ENCODE measurements around the gene BHLHE40. TPM values are rescaled to one million over a fixed set of nuclear protein-coding genes. Genes with fewer than 3 reads are reported as not detected.
A peak's percentile ranks its signal among the peaks of the same experiment; 100 is the strongest.

The BHLHE40 gene
- total RNA-seq, 2 experiments from 2014 or later = 208 to 225 TPM

- ATAC-seq (ENCODE audit: low read depth) (no peak), DNase-seq (no peak)
- peak overlapping the region; percentile 98 for H3K4me3 Mint-ChIP-seq
- H3K9me3 Mint-ChIP-seq = no peaks in the 10 kb centered on the region
- H3K27ac Mint-ChIP-seq = peak overlapping the region; percentile 99
- no peaks in the 10 kb centered on the region for H3K27me3 Mint-ChIP-seq
- POLR2A ChIA-PET = interaction anchor here (0.8 to 14.2 kb wide), 14 partner anchors 31 to 270 kb away, joined by 3 to 734 read pairs (median 30); partner anchors contain the start of gene EDEM1
- H3K4me1 Mint-ChIP-seq = peaks cover 32% of the 10 kb centered on the region
- H3K36me3 Mint-ChIP-seq = peaks cover 64% of the 10 kb centered on the region
These were observed 2.6 kb downstream of the BHLHE40 start for GRCh38 chr3:4981665-4982494.

GRCh38 chr3:4982773-4983738 lies 3.8 kb downstream of the BHLHE40 start:
- POLR2A ChIA-PET = interaction anchor here (0.7 to 14.2 kb wide), 16 partner anchors 11 to 273 kb away, joined by 3 to 734 read pairs (median 10); no protein-coding TSS in a partner anchor
- ATAC-seq (ENCODE audit: low read depth) (no peak), DNase-seq (no peak)
- H3K27ac Mint-ChIP-seq = peak overlapping the region; percentile 99
- no peaks in the 10 kb centered on the region for H3K27me3 Mint-ChIP-seq
- peaks cover 35% of the 10 kb centered on the region for H3K4me1 Mint-ChIP-seq
- peak overlapping the region; percentile 98 for H3K4me3 Mint-ChIP-seq
- peaks cover 64% of the 10 kb centered on the region for H3K36me3 Mint-ChIP-seq
- H3K9me3 Mint-ChIP-seq = no peaks in the 10 kb centered on the region

GRCh38 chr3:4983739-4984510 lies 4.7 kb downstream of the BHLHE40 start:
- Mint-ChIP-seq H3K27me3 (no peaks in the 10 kb centered on the region), H3K9me3 (no peaks in the 10 kb centered on the region), H3K36me3 (peaks cover 64% of the 10 kb centered on the region), H3K27ac (peak overlapping the region; percentile 99), H3K4me3 (peak overlapping the region; percentile 98), H3K4me1 (peaks cover 42% of the 10 kb centered on the region)
- DNase-seq (peak; percentile 62), ATAC-seq (ENCODE audit: low read depth) (peak; percentile 10)
- POLR2A ChIA-PET = interaction anchor here (0.7 to 14.2 kb wide), 15 partner anchors 6 to 274 kb away, joined by 3 to 734 read pairs (median 13); partner anchors contain the start of gene BHLHE40

- H3K4me3 Mint-ChIP-seq = peak overlapping the region; percentile 98
- ATAC-seq (ENCODE audit: low read depth) (no peak), DNase-seq (no peak)
- H3K9me3 Mint-ChIP-seq = no peaks in the 10 kb centered on the region
- POLR2A ChIA-PET = interaction anchor here (1.1 to 14.2 kb wide), 13 partner anchors 7 to 263 kb away, joined by 3 to 734 read pairs (median 21); partner anchors contain the start of gene BHLHE40
- H3K4me1 Mint-ChIP-seq = peaks cover 46% of the 10 kb centered on the region
- peaks cover 62% of the 10 kb centered on the region for H3K36me3 Mint-ChIP-seq
- peak overlapping the region; percentile 99 for H3K27ac Mint-ChIP-seq
- H3K27me3 Mint-ChIP-seq = no peaks in the 10 kb centered on the region
These were observed 5.3 kb downstream of the BHLHE40 start for GRCh38 chr3:4984511-4984864.

DNA sequence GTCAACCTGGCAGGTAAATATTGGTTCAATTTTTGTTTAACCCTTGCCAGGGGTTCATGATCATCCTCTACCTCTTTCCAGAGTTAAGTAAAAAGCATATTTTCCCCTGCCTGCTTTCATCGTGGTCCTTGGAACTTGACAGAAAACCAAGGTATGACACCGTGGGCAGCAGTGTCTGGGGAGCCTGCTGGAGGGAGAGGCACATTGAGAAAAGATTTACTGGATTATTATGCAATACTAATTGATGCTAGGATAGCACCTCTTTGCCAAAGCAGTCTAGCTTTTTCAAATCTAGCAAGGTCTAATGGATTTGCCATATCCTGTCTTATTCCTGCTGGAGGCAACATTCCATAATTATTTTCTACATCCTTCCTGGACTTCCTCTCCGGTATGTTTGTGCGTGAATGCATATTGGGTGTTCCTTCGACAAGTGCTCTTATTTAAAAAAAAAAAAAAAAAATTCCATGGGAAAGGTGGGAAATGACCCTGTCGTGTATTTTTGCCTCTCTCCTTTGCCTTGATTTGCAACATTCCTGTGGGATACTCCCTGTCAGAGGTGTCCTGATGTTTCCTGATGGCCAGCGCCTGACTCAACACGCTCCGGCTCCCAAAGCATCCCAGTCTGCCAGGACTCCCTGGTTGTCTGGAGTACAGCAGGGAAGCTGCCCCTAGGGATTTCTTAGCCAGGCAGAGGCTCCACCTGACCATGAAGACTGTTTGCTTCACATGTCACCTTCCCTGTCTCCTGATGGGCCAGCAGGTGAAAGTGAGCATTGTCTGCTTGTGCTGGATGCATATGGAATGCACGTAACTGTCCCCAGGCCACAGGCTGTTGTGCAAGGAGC lies 6.3 kb downstream of the BHLHE40 start:
- Mint-ChIP-seq H3K36me3 (peaks cover 53% of the 10 kb centered on the region), H3K4me1 (peaks cover 47% of the 10 kb centered on the region), H3K9me3 (no peaks in the 10 kb centered on the region), H3K4me3 (peak overlapping the region; percentile 92), H3K27ac (peak overlapping the region; percentile 91), H3K27me3 (no peaks in the 10 kb centered on the region)
- POLR2A ChIA-PET = interaction anchor here (0.6 to 14.2 kb wide), 21 partner anchors 8 to 274 kb away, joined by 3 to 734 read pairs (median 8); partner anchors contain the start of gene BHLHE40
- no peak for ATAC-seq (ENCODE audit: low read depth)
- no peak for DNase-seq

DNA sequence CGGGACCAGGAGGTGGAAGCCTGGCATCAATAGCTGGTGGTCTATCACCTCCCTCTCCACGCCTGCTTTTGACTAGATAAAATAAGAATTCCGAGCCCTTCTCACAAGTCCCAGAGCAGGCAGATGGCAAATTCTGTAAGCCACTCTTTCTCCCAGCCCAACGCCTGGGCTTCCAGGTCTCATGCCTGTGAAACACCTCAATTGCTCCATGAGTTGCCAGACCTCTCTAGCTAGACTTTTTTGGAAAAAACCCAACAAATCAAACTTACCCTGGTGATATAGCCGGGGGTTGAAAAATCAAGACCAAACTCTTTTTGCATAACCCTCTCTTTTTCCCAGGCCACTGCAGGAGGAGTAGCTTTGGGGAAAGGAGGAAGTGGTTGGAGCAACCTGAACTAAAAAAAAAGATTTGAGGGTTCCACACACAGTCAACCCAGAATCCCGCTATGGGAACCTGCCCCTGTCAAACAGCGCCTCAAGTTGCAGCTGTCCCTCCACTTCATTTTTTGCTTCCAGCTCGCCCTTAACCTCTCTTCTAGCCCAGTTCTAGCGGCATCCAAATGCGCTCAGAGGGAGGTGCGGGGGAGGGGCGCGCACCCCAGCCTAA lies 7.0 kb downstream of the BHLHE40 start:
- H3K27me3 Mint-ChIP-seq = no peaks in the 10 kb centered on the region
- H3K4me3 Mint-ChIP-seq = peak overlapping the region; percentile 92
- H3K4me1 Mint-ChIP-seq = peaks cover 46% of the 10 kb centered on the region
- peak; percentile 44 for ATAC-seq (ENCODE audit: low read depth)
- POLR2A ChIA-PET = interaction anchor here (0.6 to 14.2 kb wide), 16 partner anchors 8 to 275 kb away, joined by 3 to 734 read pairs (median 10); partner anchors contain the start of gene BHLHE40
- H3K27ac Mint-ChIP-seq = peak overlapping the region; percentile 91
- peaks cover 48% of the 10 kb centered on the region for H3K36me3 Mint-ChIP-seq
- no peaks in the 10 kb centered on the region for H3K9me3 Mint-ChIP-seq
- no peak for DNase-seq

- H3K4me3 Mint-ChIP-seq = peak overlapping the region; percentile 92
- POLR2A ChIA-PET = interaction anchor here (0.6 to 14.2 kb wide), 17 partner anchors 8 to 276 kb away, joined by 3 to 734 read pairs (median 8); partner anchors contain the start of gene BHLHE40
- no peaks in the 10 kb centered on the region for H3K27me3 Mint-ChIP-seq
- H3K4me1 Mint-ChIP-seq = peaks cover 44% of the 10 kb centered on the region
- no peaks in the 10 kb centered on the region for H3K9me3 Mint-ChIP-seq
- DNase-seq (peak; percentile 84), ATAC-seq (ENCODE audit: low read depth) (peak; percentile 70)
- peaks cover 41% of the 10 kb centered on the region for H3K36me3 Mint-ChIP-seq
- peak overlapping the region; percentile 91 for H3K27ac Mint-ChIP-seq
These were observed 7.7 kb downstream of the BHLHE40 start for GRCh38 chr3:4986782-4987537.

DNA sequence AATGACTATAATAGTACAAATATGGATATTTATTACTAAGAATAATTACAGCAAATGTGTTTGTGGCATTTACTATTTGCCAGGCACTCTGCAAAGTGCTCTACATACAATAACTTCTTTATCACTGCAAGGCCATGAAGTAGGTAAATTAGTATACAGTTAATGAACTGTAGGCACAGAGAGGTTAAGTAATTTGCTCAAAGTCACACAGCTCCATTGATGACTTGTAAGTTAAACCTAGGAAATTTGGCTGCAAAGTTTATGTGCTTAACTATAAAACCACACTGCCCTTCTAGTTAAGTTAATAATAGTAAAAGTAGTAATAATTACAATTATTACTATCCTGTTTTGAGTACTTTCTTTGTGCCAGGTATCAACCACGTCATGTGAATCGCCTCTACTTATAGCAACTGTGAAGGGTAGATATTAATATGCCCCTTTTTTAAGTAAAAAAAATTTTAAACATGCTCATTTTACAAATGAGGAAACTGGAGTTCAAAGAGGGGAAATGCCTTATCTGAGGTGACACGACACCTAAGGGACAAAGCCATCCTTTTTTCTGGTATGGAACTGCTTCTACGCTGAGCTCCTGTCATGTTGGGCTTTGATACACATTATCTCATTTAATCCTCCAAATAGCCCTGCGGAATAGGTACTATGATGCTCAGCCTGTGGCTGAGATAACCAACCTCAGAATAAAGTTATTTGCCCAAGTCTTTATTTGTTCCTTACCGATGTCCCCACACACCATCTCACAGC lies 8.5 kb downstream of the BHLHE40 start:
- Mint-ChIP-seq H3K36me3 (peaks cover 34% of the 10 kb centered on the region), H3K27me3 (no peaks in the 10 kb centered on the region), H3K4me3 (peak overlapping the region; percentile 92), H3K9me3 (no peaks in the 10 kb centered on the region), H3K27ac (no peak overlapping the region), H3K4me1 (peaks cover 47% of the 10 kb centered on the region)
- DNase-seq (no peak), ATAC-seq (ENCODE audit: low read depth) (no peak)
- POLR2A ChIA-PET = interaction anchor here (0.8 to 14.2 kb wide), 11 partner anchors 10 to 267 kb away, joined by 3 to 734 read pairs (median 13); partner anchors contain the start of gene BHLHE40

- Mint-ChIP-seq H3K9me3 (no peaks in the 10 kb centered on the region), H3K27ac (no peak overlapping the region), H3K27me3 (no peaks in the 10 kb centered on the region), H3K4me1 (peaks cover 40% of the 10 kb centered on the region), H3K4me3 (no peak overlapping the region), H3K36me3 (peaks cover 19% of the 10 kb centered on the region)
- POLR2A ChIA-PET = interaction anchor here (0.6 to 14.2 kb wide), 2 partner anchors 23 to 150 kb away, joined by 3 to 734 read pairs; no protein-coding TSS in a partner anchor
- DNase-seq (no peak), ATAC-seq (ENCODE audit: low read depth) (no peak)
These were observed 10.0 kb downstream of the BHLHE40 start for GRCh38 chr3:4988983-4989834.

Data from activated naive CD8-positive, alpha-beta T cell treated with anti-CD3 and anti-CD28 coated beads, Interleukin-2, amount 10 ng/mL, durations not matched to agents 7 days and 5 days (primary cell).